Activated CD4-positive, alpha-beta T cell treated with anti-CD3 and anti-CD28 coated beads, Interleukin-2, amount 50 U/mL, for 48 hours (primary cell): Measurements from ENCODE around the gene IQCK.
"Not testable (repeated sequence)": the region's sequence is repeated elsewhere in the genome, so short reads cannot be mapped to it uniquely, and the experiment has no call there.

Experiments used
- DNase-seq, 2 experiments: peaks; one replicate each; pipeline ENCODE4 v3.0.0-alpha.2; 2020

The IQCK gene, protein sequence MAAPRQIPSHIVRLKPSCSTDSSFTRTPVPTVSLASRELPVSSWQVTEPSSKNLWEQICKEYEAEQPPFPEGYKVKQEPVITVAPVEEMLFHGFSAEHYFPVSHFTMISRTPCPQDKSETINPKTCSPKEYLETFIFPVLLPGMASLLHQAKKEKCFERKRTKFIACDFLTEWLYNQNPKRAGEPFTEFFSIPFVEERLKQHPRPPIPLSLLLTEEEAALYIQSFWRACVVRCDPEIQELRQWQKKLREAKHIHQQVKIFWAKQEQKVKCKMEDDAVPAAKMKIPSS

DNA sequence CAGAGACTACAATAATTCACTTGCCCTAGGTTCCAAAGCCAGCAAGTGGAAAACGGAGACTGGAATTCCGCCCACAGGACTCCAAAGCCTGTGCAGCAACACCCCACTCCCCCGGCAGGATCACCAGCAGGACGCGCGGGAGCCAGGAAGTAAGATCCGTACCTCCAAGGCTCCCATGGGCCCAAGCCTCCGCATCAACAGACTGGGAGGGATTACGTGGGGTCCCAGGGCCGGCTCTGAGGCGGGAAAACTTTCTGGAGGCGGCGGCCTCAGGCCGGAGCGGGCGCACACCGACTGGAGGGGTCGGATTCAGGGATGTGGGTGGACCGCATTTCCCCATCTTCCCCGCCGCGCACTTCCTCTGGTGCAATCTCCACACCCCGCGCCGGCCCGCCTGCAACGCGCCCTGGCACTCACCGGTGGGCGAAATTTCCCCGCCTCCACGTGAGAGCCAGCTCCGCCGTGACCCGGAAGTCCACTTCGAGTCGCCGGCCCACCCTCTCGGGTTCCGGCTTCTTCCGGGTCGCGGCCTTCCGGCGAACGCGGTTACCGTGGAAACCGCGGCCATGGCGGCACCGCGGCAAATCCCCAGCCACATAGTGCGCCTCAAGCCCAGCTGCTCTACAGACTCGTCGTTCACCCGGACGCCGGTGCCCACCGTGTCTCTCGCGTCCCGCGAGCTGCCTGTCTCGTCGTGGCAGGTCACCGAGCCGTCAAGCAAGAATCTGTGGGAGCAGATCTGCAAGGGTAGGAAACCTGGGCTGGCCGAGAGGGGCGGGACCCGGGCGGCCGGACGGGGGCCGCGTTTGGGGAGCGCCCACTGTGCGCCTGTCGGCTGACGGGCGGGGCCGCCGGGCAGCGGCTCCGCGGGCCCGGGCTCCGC, at the start of gene IQCK, which contains the start of gene KNOP1:
TSS of gene IQCK (plus strand) at position 531 of the 883 bp plus-strand sequence. CDS start at position 567, 36 bp downstream.
TSS of gene KNOP1 (minus strand) at position 487 of the 883 bp plus-strand sequence. CDS start 3,192 bp downstream, outside the sequence.
- peak; percentile 87 to 92 for DNase-seq

DNA sequence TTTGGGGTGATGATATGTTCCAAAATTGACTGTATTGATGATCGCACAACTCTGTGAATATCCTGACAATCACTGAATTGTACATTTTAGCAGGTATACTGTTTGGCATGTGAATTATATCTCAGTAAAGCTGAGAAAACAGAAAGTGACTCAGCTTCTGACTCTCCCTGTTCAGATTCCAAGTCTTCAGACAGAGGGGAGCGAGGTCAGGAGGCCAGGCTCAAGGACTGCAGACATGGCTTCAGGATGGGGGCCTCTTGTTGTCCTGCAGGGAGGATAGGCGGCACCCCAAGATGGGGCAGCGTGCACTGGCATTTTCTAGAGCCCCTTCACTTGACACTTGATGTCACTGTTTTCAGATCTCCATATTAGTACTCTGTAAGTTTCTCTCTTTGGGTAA, 45.7 kb upstream of the IQCK start:
- DNase-seq = no peak

DNA sequence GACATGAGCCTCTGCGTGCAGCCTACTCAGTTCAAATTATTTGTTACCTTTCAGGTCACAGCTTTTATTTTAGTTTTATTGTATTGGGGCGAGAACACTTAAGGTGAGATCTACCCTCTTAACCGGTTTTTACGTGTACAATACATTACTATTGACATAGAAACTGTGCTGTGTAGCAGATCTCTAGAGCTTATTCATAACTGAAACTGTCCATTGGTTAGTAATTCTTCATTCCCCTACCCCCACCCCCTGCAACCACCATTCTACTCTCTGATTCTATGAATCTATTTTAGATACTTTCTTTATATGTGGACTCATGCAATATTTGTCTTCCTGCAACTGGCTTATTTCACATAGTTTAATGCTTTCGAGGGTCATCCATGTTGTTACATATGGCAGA, 43.6 kb upstream of the IQCK start:
- DNase-seq = no peak

DNA sequence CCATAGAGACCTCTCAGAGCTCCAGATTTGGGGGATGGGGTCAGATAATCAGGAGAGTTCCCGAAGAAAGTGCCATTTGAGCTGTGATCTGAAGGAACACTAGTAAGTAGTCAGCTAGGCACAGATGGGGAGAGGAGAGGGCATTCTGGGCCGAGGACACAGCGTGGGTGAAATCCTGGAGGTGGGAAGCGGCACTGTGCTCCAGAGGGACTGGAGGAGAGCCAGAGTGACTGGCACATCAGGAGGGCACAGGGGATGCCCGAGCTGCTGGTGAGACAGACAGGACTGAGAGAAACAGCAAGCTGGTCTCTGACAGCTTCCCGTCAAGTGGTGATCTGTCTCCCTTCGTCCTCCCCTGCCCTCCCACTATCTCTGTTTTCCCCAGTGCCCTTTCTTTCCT, 40.7 kb upstream of the IQCK start:
- DNase-seq = no peak

DNA sequence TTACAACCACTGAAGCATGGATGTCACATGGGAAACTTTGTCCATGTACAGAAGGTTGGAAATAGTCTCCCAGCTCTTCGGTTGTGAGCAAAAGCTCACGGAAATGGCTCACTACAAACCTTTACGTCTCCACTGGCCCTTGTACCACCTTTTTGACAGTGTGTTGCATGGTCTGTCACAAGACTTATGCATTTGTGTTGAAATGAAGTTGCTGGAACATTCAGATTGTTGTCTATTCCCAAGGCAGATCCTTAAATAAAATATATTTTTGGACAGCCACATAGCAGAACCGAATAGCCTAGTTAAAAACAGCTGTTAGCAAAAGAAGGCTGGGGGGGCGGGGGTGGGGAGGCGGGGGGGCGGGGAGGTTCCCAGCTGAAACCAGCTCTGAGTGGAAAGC, 39.3 kb upstream of the IQCK start:
- no peak for DNase-seq

DNA sequence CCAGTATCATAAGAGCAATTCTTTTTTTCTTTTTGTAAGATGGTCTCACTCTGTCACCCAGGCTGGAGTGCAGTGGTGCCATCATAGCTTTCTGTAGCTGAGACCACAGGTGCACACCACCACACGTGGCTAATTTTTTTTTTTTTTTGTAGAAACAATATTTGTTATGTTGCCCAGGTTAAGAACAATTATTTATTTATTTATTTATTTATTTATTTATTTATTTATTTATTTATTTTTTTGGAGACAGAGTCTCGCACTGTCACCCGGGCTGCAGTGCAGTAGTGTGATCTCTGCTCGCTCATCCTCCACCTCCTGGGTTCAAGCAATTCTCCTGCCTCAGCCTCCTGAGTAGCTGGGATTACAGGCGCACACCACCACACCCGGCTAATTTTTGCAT, 38.8 kb upstream of the IQCK start:
- not testable (repeated sequence) for DNase-seq

DNA sequence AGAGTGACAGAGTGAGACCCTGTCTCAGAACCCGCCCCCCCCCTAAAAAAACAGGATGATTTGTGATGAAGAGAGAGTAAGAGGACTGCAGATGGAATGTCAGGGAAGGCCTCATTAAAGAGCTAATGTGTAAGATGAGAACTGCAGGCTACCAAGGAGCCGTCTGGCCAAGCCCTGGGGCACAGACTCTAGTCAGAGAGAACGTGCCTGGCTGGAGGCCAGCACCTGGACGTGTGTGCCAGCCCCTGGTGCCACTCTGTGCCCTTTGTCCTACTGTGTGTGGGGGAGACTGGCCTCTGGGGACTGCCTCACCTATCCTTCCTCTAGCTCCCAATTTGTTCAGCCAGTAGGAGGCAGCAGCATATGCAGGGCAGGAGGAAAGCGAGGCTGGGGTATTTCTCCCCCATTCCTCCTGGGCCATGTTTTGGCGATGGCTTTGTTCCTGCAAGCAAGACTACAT, 37.2 kb upstream of the IQCK start:
- DNase-seq = no peak

DNA sequence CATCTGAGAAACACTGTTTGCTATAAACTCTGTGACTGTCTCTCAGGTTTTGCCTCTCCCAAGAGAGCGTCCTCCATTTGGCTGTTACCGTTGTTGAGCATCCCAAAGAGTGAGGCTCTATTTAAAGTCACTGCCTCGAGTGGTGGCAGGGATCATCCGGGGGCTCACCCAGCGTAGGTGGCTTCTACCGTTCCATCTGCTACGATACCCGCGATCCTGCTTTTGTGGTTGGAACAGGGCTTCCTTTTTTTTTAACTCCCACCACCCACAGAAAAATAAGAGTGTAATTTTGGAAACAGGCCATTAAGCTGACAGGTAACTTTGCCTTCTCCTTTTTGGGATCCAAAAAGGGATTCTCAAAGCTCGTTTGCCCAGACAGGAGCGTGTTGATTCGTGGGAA, 36.4 kb upstream of the IQCK start:
- DNase-seq = no peak

DNA sequence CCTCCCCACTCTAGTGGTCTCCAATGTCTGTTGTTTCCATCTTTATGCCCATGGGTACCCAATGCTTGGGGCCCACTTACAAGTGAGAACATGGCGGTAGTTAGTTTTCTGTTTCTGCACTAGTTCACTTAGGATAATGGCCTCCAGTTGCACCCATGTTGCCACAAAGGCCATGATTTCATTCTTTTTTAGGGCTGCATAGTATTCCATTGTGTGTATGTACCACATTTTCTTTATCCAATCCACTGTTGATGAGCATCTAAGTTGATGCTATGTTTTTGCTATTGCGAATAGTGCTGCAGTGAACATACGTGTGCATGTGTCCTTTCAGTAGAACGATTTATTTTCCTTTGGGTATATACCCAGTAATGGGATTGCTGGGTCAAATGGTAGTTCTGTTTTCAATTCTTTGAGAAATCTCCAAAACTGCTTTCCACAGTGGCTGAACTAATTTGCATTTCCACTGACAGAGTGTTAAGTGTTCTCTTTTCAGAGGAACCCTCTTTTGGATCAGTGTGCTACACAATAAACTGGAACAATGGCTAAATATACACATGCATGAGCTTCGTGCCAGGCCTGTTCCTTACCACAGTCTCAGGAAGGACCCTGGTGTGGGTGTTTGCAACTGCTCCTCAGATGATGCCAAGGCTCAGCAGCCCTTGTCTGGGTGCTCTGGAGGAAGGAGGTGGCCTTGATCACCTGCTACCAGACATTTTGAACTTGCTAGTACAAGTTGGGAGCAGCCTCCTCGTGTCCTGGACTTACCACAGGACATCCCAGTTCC, 34.4 kb upstream of the IQCK start:
- DNase-seq = no peak

DNA sequence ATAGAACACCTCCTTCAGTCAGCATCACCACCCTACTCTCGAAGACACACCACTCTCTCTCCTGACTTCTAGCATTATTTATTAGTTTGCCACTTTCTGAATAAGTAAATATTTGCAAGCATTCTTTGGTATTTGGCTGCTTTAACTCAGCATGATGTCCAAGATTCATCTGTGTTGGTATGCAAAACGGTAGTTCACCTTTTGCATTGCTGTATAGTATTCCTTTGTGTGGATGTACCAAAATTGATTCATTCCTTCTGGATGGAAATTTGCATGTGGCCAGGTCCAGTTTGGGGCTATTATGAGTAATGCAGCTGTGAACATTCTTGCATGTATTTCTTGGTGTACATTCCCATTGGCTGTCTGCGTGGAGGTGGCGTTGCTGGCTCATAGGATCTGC, 32.9 kb upstream of the IQCK start:
- DNase-seq = no peak

DNA sequence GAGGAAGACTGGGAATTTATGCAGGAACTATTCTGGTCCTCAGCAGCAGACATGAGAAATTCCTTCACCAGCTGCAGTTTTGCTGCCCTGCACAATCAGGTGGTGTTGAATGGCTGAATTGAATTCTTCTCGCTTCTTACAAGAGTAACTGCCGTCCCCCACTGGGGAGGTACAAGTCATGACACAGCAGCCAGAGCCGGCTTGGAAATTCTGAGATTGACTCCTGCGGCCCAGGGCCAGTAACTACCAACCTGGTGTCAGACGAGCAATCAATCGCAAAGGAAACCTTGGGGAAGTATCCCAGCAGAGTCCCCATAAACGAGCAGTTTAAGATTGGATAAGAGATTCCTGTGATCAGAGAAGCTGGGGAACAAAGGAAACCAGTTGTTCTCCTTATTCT, 30.8 kb upstream of the IQCK start:
- DNase-seq = no peak

DNA sequence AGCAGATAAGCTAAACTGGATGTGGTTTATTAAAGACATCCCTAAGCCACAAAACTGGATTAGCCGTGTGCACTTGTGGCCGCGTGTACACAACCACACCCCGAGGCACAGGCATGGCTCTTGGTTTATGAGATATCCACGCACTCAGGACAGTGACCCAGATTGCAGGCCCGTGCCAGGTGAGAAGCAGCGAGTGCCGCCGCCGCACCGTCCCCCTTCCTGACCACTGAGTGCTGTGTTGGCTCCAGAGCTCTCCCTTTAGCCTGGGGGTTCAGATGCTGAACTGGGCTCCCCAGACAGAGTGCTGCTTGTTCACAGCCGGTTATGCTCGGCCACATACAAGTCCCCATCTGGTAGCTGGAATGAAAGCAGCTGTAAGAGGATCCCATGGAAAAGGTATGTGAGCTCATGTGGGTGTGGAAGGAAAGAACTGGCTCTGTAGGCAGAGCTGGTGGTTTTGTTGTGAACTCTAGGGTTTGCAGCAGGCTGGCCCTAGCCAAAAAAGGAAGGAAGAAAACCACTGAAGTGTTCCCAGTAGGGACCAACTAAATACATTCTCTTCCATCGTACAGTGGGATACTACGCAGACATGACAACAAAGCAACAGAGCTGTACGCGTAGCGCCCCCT, 29.6 kb upstream of the IQCK start:
- DNase-seq = no peak

DNA sequence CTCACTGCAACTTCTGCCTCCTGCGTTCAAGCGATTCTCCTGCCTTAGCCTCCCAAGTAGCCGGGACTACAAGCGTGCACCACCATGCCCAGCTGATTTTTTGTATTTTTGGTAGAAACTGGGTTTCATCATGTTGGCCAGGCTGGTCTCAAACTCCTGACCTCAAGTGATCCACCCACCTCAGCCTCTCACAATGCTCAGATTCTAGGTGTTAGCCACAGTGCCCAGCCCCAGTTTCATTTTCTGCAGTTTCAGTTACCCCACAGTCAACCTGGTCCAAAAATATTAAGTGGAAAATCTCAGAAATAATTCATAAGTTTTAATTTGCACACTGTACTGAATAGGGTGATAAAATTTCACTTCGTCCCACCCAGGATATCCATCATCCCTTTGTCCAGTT, 28.7 kb upstream of the IQCK start:
- no peak for DNase-seq

DNA sequence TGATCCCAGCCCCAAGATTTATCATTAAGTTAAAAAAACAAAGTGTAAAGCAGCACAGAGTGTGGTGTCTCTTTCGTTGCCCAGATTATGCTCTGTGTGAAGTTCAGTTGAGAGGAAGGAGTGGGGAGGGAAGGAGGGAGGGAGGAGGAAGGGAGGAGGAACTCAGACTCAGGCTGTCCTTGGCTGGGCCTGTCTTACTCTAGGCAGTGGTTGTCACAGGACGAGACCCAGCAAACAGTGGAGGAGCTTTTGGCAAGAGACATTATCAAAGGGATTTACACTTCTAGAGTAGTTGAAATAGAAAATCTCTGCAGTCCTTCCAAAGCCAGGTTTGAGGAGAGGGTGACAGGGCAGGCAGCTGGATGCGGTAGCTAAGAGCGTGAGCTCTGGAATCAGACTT, 27.9 kb upstream of the IQCK start:
- no peak for DNase-seq

DNA sequence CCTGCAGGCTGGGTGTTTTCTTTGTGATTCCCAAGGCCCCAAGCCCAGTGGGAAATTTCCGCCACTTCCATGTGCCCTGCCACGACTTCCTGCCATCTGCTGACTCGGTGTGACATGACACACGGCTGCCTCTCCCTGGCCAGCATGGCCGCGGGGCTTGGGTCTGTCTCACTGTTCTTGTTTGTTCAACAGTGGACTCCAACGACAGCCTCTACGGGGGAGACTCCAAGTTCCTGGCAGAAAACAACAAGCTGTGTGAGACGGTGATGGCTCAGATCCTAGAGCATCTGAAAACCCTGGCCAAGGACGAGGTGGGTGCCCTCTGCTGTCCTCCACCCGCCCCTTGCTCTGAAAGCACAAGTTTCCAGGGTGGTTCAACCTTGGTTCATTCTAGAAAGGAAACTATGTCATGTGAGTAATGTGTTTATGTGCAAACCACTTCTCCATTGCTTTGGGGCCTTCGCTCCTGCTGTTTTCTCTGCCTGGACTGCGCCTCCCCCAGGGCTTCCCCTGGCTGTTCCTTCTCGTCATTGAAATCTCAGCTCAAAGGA, 26.8 kb upstream of the IQCK start:
- no peak for DNase-seq

DNA sequence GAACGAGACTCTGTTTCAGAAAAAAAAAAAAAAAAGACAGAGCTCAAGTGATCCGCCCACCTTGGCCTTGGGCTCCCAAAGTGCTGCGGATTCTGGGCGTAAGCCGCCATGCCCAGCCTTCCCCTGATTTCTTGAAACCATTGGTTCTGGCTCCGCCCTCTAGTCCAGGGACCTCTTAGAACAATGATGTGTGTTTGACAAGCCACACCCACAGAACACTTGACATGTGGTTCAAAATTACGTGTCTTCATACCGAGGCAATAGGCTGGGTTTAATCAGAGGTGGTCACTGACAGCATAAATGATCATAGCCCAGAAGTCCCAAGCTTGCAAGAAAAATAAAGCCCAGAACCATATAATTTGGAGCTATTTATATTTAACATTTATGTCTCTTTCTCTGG, 23.1 kb upstream of the IQCK start:
- no peak for DNase-seq

DNA sequence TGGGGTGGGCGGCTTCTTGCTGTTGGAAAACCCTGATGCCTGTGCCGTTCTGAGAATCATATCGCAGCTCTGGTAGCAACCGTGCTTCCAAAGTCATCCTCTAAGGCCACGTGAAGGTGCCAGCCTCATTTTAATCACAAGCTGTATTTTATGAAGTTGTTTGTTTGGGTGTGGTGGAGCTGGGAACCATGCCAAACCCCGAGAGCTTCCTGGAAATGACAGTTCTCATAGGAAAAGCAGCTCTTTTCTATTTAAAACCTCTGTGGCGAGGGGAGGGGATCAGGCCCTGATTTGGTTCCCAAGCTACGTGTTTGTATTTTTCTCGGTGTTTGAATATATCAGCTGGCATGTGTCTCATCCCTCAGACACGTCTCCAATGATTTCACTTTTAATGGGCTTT, 21.7 kb upstream of the IQCK start:
- DNase-seq = peak; percentile 57 to 64

DNA sequence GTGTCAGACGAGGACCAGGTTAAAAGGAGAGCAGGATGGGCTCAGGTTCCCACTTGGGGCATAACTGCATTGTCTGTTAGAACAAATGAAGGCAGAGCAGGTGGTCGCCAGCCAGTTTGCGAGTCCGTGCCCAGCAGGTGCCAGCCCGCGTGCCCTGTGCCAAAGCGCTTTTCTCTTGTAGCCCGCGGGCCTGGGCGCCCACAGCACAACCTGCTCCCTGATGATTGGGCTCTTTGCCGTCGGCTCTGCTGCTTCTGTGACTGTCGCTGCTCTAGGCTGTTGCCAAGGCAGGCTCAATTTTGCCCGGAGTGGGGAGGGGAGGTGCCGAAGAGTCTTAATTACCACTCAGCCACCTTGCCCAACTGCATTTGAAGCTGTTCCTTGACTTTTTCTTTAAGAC, 21.1 kb upstream of the IQCK start:
- DNase-seq = no peak

DNA sequence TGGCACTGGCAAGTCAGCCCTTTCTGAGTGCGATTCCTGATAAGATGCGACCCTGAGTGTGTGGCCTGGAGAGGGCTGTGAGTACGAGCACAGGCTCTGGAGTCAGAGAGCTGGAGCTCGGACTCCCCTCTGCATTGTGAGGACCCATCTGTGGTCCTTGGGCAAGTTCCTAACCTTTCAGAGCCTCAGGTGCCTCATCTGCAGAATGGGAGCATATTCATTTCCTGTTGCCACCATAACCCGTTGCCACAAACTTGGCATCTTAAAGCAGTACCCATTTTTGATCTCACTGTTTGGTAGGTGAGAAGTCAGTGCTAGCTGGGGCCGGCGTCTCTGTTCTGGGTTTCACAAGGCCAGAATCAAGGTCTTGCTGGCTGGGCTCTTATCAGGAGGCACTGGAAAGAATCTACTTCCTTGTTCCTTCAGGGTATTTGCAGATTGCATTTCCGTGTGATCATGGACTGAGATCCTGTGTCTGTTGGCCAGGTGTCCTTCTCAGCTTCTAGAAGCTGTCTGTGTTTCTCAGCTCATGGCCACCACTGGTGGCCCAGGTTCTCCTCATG, 20.2 kb upstream of the IQCK start:
- DNase-seq = no peak

DNA sequence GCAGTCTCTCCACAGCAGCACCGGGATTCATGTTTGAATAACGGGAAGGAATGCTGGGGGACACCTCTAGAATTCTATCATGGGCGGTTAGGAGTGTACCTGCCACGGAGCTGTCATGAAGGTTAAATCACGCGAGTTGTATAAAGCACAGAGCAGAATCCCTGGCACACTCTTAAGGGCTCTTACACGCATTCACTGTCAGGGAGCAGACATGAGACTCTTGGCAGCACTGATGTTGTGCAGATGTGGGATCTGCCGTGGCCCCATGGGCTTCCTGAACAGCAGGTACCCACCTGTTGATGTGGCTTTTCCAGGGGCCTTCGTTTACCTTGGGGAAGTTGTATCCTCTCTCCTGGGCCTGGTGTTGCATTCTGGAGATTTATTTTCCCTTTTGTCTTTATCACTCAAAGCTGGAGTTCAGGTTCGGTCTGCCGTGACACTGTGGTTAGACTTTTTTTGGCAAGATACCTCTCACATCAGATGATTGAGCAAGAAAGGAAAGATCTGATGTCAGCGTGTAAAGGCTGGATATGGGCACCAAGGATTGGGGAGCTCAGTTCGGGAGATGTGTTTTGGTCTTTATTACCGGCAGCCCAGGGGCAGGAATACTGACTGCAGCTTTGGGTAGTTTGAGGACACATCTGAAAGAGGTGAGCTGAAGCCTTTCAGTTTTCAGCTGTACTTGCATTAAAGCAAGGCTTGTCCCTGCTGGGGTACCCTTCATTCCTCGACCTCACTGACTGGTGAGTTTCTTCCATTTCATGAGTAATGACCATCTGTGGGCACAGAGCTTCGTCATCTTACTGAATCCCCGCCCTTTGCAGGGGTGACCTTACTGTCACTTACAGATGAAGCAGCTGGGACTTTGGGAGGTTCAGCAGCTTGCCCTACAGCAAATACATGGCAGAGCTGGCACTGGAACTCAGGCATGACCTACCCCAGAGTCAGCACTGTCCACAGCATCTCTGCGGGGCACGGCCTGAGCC, 19.3 kb upstream of the IQCK start:
- peak; percentile 11 to 29 for DNase-seq

DNA sequence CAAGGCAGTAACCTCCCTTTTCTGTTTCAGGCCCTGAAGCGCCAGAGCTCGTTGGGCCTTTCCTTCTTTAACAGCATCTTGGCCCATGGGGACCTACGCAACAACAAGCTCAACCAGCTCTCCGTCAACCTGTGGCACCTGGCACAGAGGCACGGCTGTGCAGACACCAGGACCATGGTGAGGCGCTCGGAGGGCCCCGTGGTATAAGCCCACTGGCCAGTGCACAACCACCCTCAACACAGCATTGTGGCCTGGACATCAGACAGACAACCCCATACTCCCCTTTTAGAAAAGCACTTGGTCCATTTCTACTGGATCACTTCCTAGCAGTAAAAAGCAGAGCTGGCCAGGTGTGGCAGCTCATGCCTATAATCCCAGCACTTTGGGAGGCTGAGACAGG, 18.6 kb upstream of the IQCK start:
- DNase-seq = no peak
